GM23338 (cell line): ENCODE results near the gene TBCE.

Experiments used
- CREB1 ChIP-seq: fragments of 250-450 bp; sonication (Bioruptor Pico); IDR thresholded peaks from 2 replicates; pipeline ENCODE4 v1.5.0; 2020; ENCODE audit warnings: low read depth, mild to moderate bottlenecking, moderate library complexity
- CTCF ChIP-seq, 2 experiments: fragments of 200-600 bp in 1 of 2; sonication (generic) in 1 of 2; conservative IDR thresholded peaks; 2 replicates each; pipeline versions ENCODE4 v1.5.1 to v1.6.1; 2016 to 2017; ENCODE audit warnings: antibody characterized with exemption in 2 of 2, low read depth in 2 of 2, mild to moderate bottlenecking in 2 of 2, moderate library complexity in 1 of 2
- EZH2 ChIP-seq: fragments of 200-600 bp; sonication (generic); IDR thresholded peaks from one replicate; pipeline ENCODE4 v1.8.0; 2017; ENCODE audit warnings: antibody characterized with exemption, mild to moderate bottlenecking, low read depth; ENCODE audit not compliant: unreplicated experiment
- EZH2phosphoT487 ChIP-seq: fragments of 200-600 bp; sonication (generic); IDR thresholded peaks from one replicate; pipeline ENCODE4 v1.8.1; 2018; ENCODE audit warnings: antibody characterized with exemption; ENCODE audit not compliant: unreplicated experiment
- NANOG ChIP-seq: IDR thresholded peaks from 2 replicates; pipeline ENCODE4 v1.6.1; 2016; ENCODE audit warnings: antibody characterized with exemption, borderline replicate concordance
- POLR2AphosphoS5 ChIP-seq: IDR thresholded peaks from 2 replicates; pipeline ENCODE4 v1.6.1; 2016; ENCODE audit warnings: antibody characterized with exemption, low read depth
- STAT1 ChIP-seq: IDR thresholded peaks from one replicate; pipeline ENCODE4 v1.6.1; 2016; ENCODE audit warnings: antibody characterized with exemption; ENCODE audit not compliant: unreplicated experiment
- ZNF114 ChIP-seq: fragments of 250-450 bp; sonication (Bioruptor Pico); IDR thresholded peaks from 2 replicates; pipeline ENCODE4 v1.5.0; 2020; ENCODE audit warnings: mild to moderate bottlenecking, moderate library complexity
- ZNF331 ChIP-seq: fragments of 250-450 bp; sonication (Bioruptor Pico); IDR thresholded peaks from 2 replicates; pipeline ENCODE4 v1.5.0; 2020; ENCODE audit warnings: low read depth, mild to moderate bottlenecking, moderate library complexity
- TF ChIP-seq, protein P1 (sequence below): IDR thresholded peaks from one replicate; pipeline ENCODE4 v1.6.1; 2018; ENCODE audit warnings: antibody characterized with exemption; ENCODE audit not compliant: unreplicated experiment
- TF ChIP-seq, protein P2 (sequence below): IDR thresholded peaks from 2 replicates; pipeline ENCODE4 v1.6.1; 2016; ENCODE audit warnings: antibody characterized with exemption

DNA sequence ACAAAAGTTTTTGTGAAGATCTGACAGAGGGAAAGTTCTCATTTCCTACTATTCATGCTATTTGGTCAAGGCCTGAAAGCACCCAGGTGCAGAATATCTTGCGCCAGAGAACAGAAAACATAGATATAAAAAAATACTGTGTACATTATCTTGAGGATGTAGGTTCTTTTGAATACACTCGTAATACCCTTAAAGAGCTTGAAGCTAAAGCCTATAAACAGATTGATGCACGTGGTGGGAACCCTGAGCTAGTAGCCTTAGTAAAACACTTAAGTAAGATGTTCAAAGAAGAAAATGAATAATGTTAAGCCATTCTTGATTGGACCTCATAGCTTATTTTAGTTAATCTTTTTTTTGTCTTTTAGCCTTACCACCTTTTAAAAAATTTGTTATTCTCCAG lies 24.8 kb upstream of the TBCE start:
- TF ChIP-seq POLR2AphosphoS5 (no peak), NANOG (no peak), CTCF (conservative IDR thresholded peaks at IDR 0.05; ENCODE audit: low read depth in 2 of 2) (no peak), EZH2 (no peak), EZH2phosphoT487 (no peak), CREB1 (CRISPR knock-in tag) (no peak), ZNF331 (CRISPR knock-in tag) (no peak), STAT1 (no peak), ZNF114 (CRISPR knock-in tag) (no peak)
- TF ChIP-seq, protein P1, sequence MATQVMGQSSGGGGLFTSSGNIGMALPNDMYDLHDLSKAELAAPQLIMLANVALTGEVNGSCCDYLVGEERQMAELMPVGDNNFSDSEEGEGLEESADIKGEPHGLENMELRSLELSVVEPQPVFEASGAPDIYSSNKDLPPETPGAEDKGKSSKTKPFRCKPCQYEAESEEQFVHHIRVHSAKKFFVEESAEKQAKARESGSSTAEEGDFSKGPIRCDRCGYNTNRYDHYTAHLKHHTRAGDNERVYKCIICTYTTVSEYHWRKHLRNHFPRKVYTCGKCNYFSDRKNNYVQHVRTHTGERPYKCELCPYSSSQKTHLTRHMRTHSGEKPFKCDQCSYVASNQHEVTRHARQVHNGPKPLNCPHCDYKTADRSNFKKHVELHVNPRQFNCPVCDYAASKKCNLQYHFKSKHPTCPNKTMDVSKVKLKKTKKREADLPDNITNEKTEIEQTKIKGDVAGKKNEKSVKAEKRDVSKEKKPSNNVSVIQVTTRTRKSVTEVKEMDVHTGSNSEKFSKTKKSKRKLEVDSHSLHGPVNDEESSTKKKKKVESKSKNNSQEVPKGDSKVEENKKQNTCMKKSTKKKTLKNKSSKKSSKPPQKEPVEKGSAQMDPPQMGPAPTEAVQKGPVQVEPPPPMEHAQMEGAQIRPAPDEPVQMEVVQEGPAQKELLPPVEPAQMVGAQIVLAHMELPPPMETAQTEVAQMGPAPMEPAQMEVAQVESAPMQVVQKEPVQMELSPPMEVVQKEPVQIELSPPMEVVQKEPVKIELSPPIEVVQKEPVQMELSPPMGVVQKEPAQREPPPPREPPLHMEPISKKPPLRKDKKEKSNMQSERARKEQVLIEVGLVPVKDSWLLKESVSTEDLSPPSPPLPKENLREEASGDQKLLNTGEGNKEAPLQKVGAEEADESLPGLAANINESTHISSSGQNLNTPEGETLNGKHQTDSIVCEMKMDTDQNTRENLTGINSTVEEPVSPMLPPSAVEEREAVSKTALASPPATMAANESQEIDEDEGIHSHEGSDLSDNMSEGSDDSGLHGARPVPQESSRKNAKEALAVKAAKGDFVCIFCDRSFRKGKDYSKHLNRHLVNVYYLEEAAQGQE = no peak
- TF ChIP-seq, protein P2, sequence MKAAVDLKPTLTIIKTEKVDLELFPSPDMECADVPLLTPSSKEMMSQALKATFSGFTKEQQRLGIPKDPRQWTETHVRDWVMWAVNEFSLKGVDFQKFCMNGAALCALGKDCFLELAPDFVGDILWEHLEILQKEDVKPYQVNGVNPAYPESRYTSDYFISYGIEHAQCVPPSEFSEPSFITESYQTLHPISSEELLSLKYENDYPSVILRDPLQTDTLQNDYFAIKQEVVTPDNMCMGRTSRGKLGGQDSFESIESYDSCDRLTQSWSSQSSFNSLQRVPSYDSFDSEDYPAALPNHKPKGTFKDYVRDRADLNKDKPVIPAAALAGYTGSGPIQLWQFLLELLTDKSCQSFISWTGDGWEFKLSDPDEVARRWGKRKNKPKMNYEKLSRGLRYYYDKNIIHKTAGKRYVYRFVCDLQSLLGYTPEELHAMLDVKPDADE = no peak
